GM04503 (cell line): ENCODE data around the gene NME7.
A peak's percentile ranks its signal among the peaks of the same experiment; 100 is the strongest.
"Not testable (repeated sequence)": the region's sequence is repeated elsewhere in the genome, so short reads cannot be mapped to it uniquely, and the experiment has no call there.

Experiments
- DNase-seq: peaks from one replicate; pipeline ENCODE4 v3.0.0-alpha.2; 2012; ENCODE audit warnings: low read depth

Gene NME7

GRCh38 chr1:169125597-169125996 lies 242.0 kb downstream of the NME7 start:
- not testable (repeated sequence) for DNase-seq

- no peak for DNase-seq
Measured at GRCh38 chr1:169124459-169124858, 243.1 kb downstream of the NME7 start.

- DNase-seq = no peak
Measured at GRCh38 chr1:169122976-169123375, 244.6 kb downstream of the NME7 start.

GRCh38 chr1:169121146-169121923 lies 246.3 kb downstream of the NME7 start:
- no peak for DNase-seq

GRCh38 chr1:169120066-169120465 lies 247.5 kb downstream of the NME7 start:
- DNase-seq = no peak

GRCh38 chr1:169119405-169119804 lies 248.2 kb downstream of the NME7 start:
- no peak for DNase-seq

- no peak for DNase-seq
Measured at GRCh38 chr1:169118227-169118626, 249.4 kb downstream of the NME7 start.

- DNase-seq = no peak
Measured at GRCh38 chr1:169117599-169117998, 250.0 kb downstream of the NME7 start.

- DNase-seq = no peak
Measured at GRCh38 chr1:169117014-169117413, 250.6 kb downstream of the NME7 start.

- DNase-seq = no peak
Measured at GRCh38 chr1:169115891-169116585, 251.6 kb downstream of the NME7 start.

- DNase-seq = peak; percentile 83
Measured at GRCh38 chr1:169113613-169114119, 253.9 kb downstream of the NME7 start.

GRCh38 chr1:169112241-169112640 lies 255.4 kb downstream of the NME7 start:
- DNase-seq = no peak

GRCh38 chr1:169111472-169111871 lies 256.1 kb downstream of the NME7 start:
- DNase-seq = no peak

GRCh38 chr1:169110689-169111447 lies 256.7 kb downstream of the NME7 start:
- no peak for DNase-seq

GRCh38 chr1:169110236-169110635 lies 257.4 kb downstream of the NME7 start:
- DNase-seq = no peak

GRCh38 chr1:169109561-169110134 lies 257.9 kb downstream of the NME7 start:
- no peak for DNase-seq

GRCh38 chr1:169108863-169109560 lies 258.6 kb downstream of the NME7 start:
- DNase-seq = no peak

GRCh38 chr1:169108223-169108622 lies 259.4 kb downstream of the NME7 start:
- DNase-seq = no peak

GRCh38 chr1:169107603-169108208 lies 259.9 kb downstream of the NME7 start:
- DNase-seq = no peak

GRCh38 chr1:169106921-169107602 lies 260.5 kb downstream of the NME7 start:
- DNase-seq = no peak
